Neural progenitor cell (in vitro differentiated cells): Measurements from ENCODE around the gene ARF5.

Experiments used
- CTCF ChIP-seq: fragments of 200-600 bp; sonication (generic); IDR thresholded peaks from 2 replicates; pipeline ENCODE4 v1.5.1; 2017; ENCODE audit warnings: antibody characterized with exemption, mild to moderate bottlenecking
- EZH2 ChIP-seq: fragments of 200-600 bp; sonication (generic); IDR thresholded peaks from 2 replicates; pipeline ENCODE4 v1.6.1; 2017; ENCODE audit warnings: antibody characterized with exemption, mild to moderate bottlenecking, moderate library complexity

- TF ChIP-seq CTCF (no peak), EZH2 (no peak)
These were observed at the start of gene ARF5 for GRCh38 chr7:127588019-127588696.
